Sigmoid colon (tissue), 7 donors: ENCODE results near the gene PHGDH. TPM values are rescaled to one million over a fixed set of nuclear protein-coding genes. Genes with fewer than 3 reads are reported as not detected.

Experiments used
- DNase-seq: peaks from one replicate; pipeline ENCODE4 v3.0.0-alpha.2; 2019
- H3K27ac ChIP-seq, 4 donors: fragments of 200-600 bp; sonication (generic); one replicate each; pipeline ENCODE4 v1.5.1; 2016 to 2019; ENCODE audit warnings: mild to moderate bottlenecking in 1 of 4
- H3K27me3 ChIP-seq, 3 donors: fragments of 200-600 bp; sonication (generic); one replicate each; pipeline ENCODE4 v1.5.1; 2019; ENCODE audit warnings: mild to moderate bottlenecking in 1 of 3
- H3K36me3 ChIP-seq, 4 donors: fragments of 200-600 bp; sonication (generic); one replicate each; pipeline ENCODE4 v1.5.1; 2016 to 2019
- H3K4me1 ChIP-seq, 4 donors: fragments of 200-600 bp; sonication (generic); one replicate each; pipeline ENCODE4 v1.5.1; 2017 to 2019
- H3K4me3 ChIP-seq, 4 donors: fragments of 200-600 bp; sonication (generic); one replicate each; pipeline ENCODE4 v1.5.1; 2017 to 2019; ENCODE audit warnings: mild to moderate bottlenecking in 2 of 4, moderate library complexity in 1 of 4
- H3K9me3 ChIP-seq, 4 donors: fragments of 200-600 bp in 3 of 4; sonication (generic) in 3 of 4; one replicate each; pipeline versions ENCODE4 v1.5.1 to v1.6.1; 2013 to 2019
- CTCF ChIP-seq, 4 experiments: fragments of 450-650 bp in 3 of 4; fragments of 200-600 bp in 1 of 4; IDR thresholded peaks; one replicate each; pipeline ENCODE4 v1.5.1; 2016 to 2019; ENCODE audit warnings: antibody characterized with exemption in 4 of 4, mild to moderate bottlenecking in 3 of 4, moderate library complexity in 2 of 4
- EP300 ChIP-seq, 4 donors: sonication (generic); formaldehyde crosslinking; IDR thresholded peaks; one replicate each; pipeline ENCODE4 v1.6.1; 2017; ENCODE audit warnings: antibody characterized with exemption in 4 of 4
- POLR2A ChIP-seq, 2 donors: fragments of 450-650 bp; IDR thresholded peaks; one replicate each; pipeline ENCODE4 v1.6.1; 2016; ENCODE audit warnings: antibody characterized with exemption in 2 of 2, mild to moderate bottlenecking in 2 of 2, moderate library complexity in 2 of 2
- POLR2AphosphoS5 ChIP-seq, 4 donors: sonication (generic); formaldehyde crosslinking; IDR thresholded peaks; one replicate each; pipeline ENCODE4 v1.6.1; 2017; ENCODE audit warnings: antibody characterized with exemption in 4 of 4
- WGBS, 2 donors: extraction: QIAGEN DNeasy Blood & Tissue Kit; methylation state at CpG; one replicate each; pipeline ENCODE4 v1.1.7; 2013; 5-methylcytosine and 5-hydroxymethylcytosine counted together
- intact Hi-C: fragments of 100-400 bp; cut with DNase I; formaldehyde crosslinking; loops from one replicate; pipeline ENCODE4 v1.15.1; 2023
- polyA plus RNA-seq, 3 donors: library from polyadenylated mRNA; stranded (reverse); fragments of 200-250 nt; gene quantifications; one replicate each; pipeline ENCODE4 v1.2.3, GENCODE V29; 2013
- total RNA-seq, 4 donors: library from RNA; depleted of rRNA; stranded (reverse); fragments of >200 nt; gene quantifications; one replicate each; pipeline ENCODE4 v1.1.0, GENCODE V29; 2016
- donor health status: healthy with polysubstance abuse.
- donor health status: Bipolar disorder and iron deficiency.
- donor health status: healthy.

Gene PHGDH
- total and polyA plus RNA-seq, 7 donors = 3.9 to 37.7 (median 22.0) TPM

- H3K9me3 ChIP-seq = no peaks in the 10 kb centered on the region
- H3K4me3 ChIP-seq = no peak overlapping the region
- TF ChIP-seq POLR2AphosphoS5 (IDR thresholded peaks at IDR 0.05) (no peak), CTCF (IDR thresholded peaks at IDR 0.05) (no peak), POLR2A (IDR thresholded peaks at IDR 0.05) (no peak)
- H3K4me1 ChIP-seq = no peaks in the 10 kb centered on the region
- H3K27me3 ChIP-seq = no peaks in the 10 kb centered on the region
- DNase-seq = no peak
- no peaks in the 10 kb centered on the region for H3K36me3 ChIP-seq
- H3K27ac ChIP-seq = no peak overlapping the region
- intact Hi-C loops = no loop called here
These were observed 29.6 kb upstream of the PHGDH start for GRCh38 chr1:119682141-119682540.

GRCh38 chr1:119683893-119684292 is 27.8 kb upstream of the PHGDH start:
- DNase-seq = no peak
- Histone ChIP-seq H3K4me3 (no peak overlapping the region), H3K27me3 (no peaks in the 10 kb centered on the region), H3K4me1 (no peaks in the 10 kb centered on the region), H3K36me3 (no peaks in the 10 kb centered on the region), H3K27ac (no peak overlapping the region), H3K9me3 (no peaks in the 10 kb centered on the region)
- no peak for TF ChIP-seq POLR2A (IDR thresholded peaks at IDR 0.05)
- TF ChIP-seq POLR2AphosphoS5 (IDR thresholded peaks at IDR 0.05) = no peak
- TF ChIP-seq EP300 (IDR thresholded peaks at IDR 0.05) = no peak
- 93 to 97% methylated on average over 1 of the region's 1 CpG for WGBS, 2 donors
- intact Hi-C loops = no loop called here

- Histone ChIP-seq H3K27me3 (no peaks in the 10 kb centered on the region), H3K4me3 (no peak overlapping the region), H3K36me3 (no peaks in the 10 kb centered on the region), H3K4me1 (no peaks in the 10 kb centered on the region), H3K9me3 (no peaks in the 10 kb centered on the region), H3K27ac (no peak overlapping the region)
- TF ChIP-seq CTCF (IDR thresholded peaks at IDR 0.05) (no peak), POLR2A (IDR thresholded peaks at IDR 0.05) (no peak), EP300 (IDR thresholded peaks at IDR 0.05) (no peak), POLR2AphosphoS5 (IDR thresholded peaks at IDR 0.05) (no peak)
- intact Hi-C loops = no loop called here
- 77 to 88% methylated on average over 3 of the region's 3 CpGs for WGBS, 2 donors
- no peak for DNase-seq
These were observed 25.1 kb upstream of the PHGDH start for GRCh38 chr1:119686661-119687060.

- no peak for DNase-seq
- TF ChIP-seq CTCF (IDR thresholded peaks at IDR 0.05) (no peak), POLR2AphosphoS5 (IDR thresholded peaks at IDR 0.05) (no peak), EP300 (IDR thresholded peaks at IDR 0.05) (no peak), POLR2A (IDR thresholded peaks at IDR 0.05) (no peak)
- WGBS, 2 donors = 81 to 82% methylated on average over 2 of the region's 2 CpGs
- H3K9me3 ChIP-seq = no peaks in the 10 kb centered on the region
- no peak overlapping the region for H3K27ac ChIP-seq
- no peak overlapping the region for H3K4me3 ChIP-seq
- no peaks in the 10 kb centered on the region for H3K27me3 ChIP-seq
- H3K4me1 ChIP-seq = no peaks in the 10 kb centered on the region
- intact Hi-C loops = no loop called here
- H3K36me3 ChIP-seq = no peaks in the 10 kb centered on the region
These were observed 24.2 kb upstream of the PHGDH start for GRCh38 chr1:119687434-119688079.

GRCh38 chr1:119688810-119689209 is 22.9 kb upstream of the PHGDH start:
- H3K4me3 ChIP-seq = no peak overlapping the region
- intact Hi-C loops = no loop called here
- TF ChIP-seq POLR2AphosphoS5 (IDR thresholded peaks at IDR 0.05) = no peak
- no peak for TF ChIP-seq CTCF (IDR thresholded peaks at IDR 0.05)
- TF ChIP-seq POLR2A (IDR thresholded peaks at IDR 0.05) = no peak
- TF ChIP-seq EP300 (IDR thresholded peaks at IDR 0.05) = no peak
- H3K27ac ChIP-seq = no peak overlapping the region
- no peaks in the 10 kb centered on the region for H3K4me1 ChIP-seq
- no peaks in the 10 kb centered on the region for H3K36me3 ChIP-seq
- no peaks in the 10 kb centered on the region for H3K9me3 ChIP-seq
- no peak for DNase-seq
- H3K27me3 ChIP-seq = no peaks in the 10 kb centered on the region
